Upper lobe of right lung (tissue), 1 donor: ENCODE results near the gene C2CD3. TPM values are rescaled to one million over a fixed set of nuclear protein-coding genes. Genes with fewer than 3 reads are reported as not detected.

Experiments used
- ATAC-seq: fragments of 200-7000 bp; cut with Tn5 transposase; one replicate; pipeline ENCODE4 v1.9.1; 2020; ENCODE audit warnings: mild to moderate bottlenecking, moderate library complexity
- DNase-seq: peaks from one replicate; pipeline ENCODE4 v3.0.0-alpha.2; 2020
- H3K27ac ChIP-seq: fragments of 200-600 bp; one replicate; pipeline ENCODE4 v1.8.0; 2022
- H3K27me3 ChIP-seq: fragments of 200-600 bp; one replicate; pipeline ENCODE4 v1.8.0; 2022; ENCODE audit warnings: mild to moderate bottlenecking
- H3K36me3 ChIP-seq: fragments of 200-600 bp; one replicate; pipeline ENCODE4 v1.8.0; 2022
- H3K4me1 ChIP-seq: fragments of 200-600 bp; one replicate; pipeline ENCODE4 v1.8.0; 2022
- H3K4me3 ChIP-seq: fragments of 200-600 bp; one replicate; pipeline ENCODE4 v1.8.0; 2022; ENCODE audit warnings: mild to moderate bottlenecking
- H3K9me3 ChIP-seq: fragments of 200-600 bp; one replicate; pipeline ENCODE4 v1.8.0; 2022
- intact Hi-C: fragments of 100-400 bp; cut with DNase I; formaldehyde crosslinking; loops from one replicate; pipeline ENCODE4 v1.11.0; 2022
- total RNA-seq: library from RNA; stranded (reverse); fragmentation: NEBNext Ultra II Directional; extraction: Animal tissue kit (Norgen Biotek cat#: 25700); gene quantifications from one replicate; pipeline ENCODE4 v1.2.1, GENCODE V29; 2021
- TF ChIP-seq, protein P1 (sequence below): fragments of 200-600 bp; IDR thresholded peaks from one replicate; pipeline ENCODE4 v1.8.0; 2022; ENCODE audit warnings: antibody characterized with exemption
- donor health status: DM: no; HTN: yes; CAD: no; lungs with severe emphysema.

Gene C2CD3
- total RNA-seq, 1 donor from 2014 or later: 26.8 TPM

DNA sequence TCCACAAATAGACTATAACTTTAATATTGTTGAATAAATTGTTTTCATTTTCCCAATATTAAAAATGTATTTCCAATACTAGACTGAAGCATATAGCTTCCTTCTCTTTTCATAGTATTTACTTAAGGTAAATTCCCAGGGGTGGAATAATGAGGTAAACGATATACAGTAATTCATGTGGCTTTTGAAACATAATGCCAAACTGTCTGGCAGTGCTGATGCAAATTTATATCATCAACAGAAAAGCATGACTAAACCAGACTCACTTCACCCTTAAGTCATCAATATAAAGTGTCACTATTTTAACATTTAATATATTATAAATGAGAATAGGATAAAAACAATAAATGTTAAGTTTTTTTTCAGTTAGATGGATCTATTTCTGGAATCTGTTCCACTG, 13.6 kb downstream of the C2CD3 start:
- Histone ChIP-seq H3K9me3 (no peaks in the 10 kb centered on the region), H3K4me3 (no peak overlapping the region), H3K4me1 (no peaks in the 10 kb centered on the region), H3K36me3 (peaks cover 9% of the 10 kb centered on the region), H3K27ac (no peak overlapping the region), H3K27me3 (no peaks in the 10 kb centered on the region)
- TF ChIP-seq, protein P1, sequence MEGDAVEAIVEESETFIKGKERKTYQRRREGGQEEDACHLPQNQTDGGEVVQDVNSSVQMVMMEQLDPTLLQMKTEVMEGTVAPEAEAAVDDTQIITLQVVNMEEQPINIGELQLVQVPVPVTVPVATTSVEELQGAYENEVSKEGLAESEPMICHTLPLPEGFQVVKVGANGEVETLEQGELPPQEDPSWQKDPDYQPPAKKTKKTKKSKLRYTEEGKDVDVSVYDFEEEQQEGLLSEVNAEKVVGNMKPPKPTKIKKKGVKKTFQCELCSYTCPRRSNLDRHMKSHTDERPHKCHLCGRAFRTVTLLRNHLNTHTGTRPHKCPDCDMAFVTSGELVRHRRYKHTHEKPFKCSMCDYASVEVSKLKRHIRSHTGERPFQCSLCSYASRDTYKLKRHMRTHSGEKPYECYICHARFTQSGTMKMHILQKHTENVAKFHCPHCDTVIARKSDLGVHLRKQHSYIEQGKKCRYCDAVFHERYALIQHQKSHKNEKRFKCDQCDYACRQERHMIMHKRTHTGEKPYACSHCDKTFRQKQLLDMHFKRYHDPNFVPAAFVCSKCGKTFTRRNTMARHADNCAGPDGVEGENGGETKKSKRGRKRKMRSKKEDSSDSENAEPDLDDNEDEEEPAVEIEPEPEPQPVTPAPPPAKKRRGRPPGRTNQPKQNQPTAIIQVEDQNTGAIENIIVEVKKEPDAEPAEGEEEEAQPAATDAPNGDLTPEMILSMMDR: no peak
- DNase-seq (no peak), ATAC-seq (no peak)
- intact Hi-C loops: no loop called here

DNA sequence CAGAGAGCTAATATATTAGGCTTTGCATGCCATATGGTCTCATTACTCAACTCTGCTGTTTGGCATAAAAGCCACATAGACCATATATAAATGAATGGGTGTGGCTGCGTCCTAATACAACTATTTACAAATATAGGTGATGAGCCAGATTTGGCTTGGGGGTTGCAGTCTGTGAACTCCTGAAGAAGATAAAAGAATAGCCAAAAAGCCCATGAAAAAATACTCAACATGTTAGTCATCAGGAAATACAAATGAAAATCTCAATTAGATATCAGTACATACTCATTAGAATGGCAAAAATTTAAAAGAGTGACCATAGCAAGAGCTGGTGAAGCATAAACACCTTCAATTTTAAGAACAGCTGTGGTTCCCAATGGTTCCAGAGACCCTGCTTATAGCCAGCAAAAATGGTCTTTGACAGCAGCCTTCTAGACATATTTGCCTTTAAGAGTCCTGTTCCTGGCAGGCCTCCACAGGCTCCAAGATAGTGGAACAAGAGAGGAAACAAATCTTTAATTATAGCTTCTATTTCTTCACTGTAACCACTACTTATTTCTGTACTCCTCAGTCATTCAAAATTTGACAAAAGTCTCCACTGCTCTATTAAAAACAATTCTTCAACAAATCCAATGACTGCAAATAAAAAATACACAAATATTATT, 16.1 kb downstream of the C2CD3 start:
- no peak for DNase-seq

DNA sequence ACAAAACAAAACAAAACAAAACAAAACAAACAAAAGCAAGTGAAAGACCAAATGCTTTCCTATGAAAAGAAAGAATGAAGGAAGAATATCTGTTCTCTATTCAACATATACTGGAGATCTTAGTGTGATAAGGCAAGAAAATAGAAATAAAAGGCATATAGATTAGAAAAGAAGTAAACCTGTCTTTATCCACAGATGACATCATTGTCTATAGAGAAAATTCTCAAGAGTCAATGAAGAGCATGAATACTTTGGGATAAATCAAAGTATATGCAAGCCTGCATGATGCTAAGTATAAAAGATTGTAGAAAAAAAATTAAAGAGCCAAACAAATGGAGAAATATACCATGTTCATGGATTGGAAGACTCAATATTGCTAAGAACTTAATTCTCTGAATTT, 17.6 kb downstream of the C2CD3 start:
- ATAC-seq (no peak), DNase-seq (no peak)
- peaks cover 9% of the 10 kb centered on the region for H3K36me3 ChIP-seq
- intact Hi-C loops: no loop called here
- H3K27me3 ChIP-seq: no peaks in the 10 kb centered on the region
- no peak overlapping the region for H3K4me3 ChIP-seq
- H3K9me3 ChIP-seq: no peaks in the 10 kb centered on the region
- H3K27ac ChIP-seq: no peak overlapping the region
- TF ChIP-seq, protein P1: no peak
- no peaks in the 10 kb centered on the region for H3K4me1 ChIP-seq

More for the DNA sequence above, 16.1 kb downstream of the C2CD3 start:
- no peaks in the 10 kb centered on the region for H3K4me1 ChIP-seq
- no peaks in the 10 kb centered on the region for H3K27me3 ChIP-seq
- intact Hi-C loops: no loop called here
- TF ChIP-seq, protein P1: no peak
- no peak for ATAC-seq
- no peak overlapping the region for H3K27ac ChIP-seq
- peaks cover 9% of the 10 kb centered on the region for H3K36me3 ChIP-seq
- no peaks in the 10 kb centered on the region for H3K9me3 ChIP-seq
- H3K4me3 ChIP-seq: no peak overlapping the region

DNA sequence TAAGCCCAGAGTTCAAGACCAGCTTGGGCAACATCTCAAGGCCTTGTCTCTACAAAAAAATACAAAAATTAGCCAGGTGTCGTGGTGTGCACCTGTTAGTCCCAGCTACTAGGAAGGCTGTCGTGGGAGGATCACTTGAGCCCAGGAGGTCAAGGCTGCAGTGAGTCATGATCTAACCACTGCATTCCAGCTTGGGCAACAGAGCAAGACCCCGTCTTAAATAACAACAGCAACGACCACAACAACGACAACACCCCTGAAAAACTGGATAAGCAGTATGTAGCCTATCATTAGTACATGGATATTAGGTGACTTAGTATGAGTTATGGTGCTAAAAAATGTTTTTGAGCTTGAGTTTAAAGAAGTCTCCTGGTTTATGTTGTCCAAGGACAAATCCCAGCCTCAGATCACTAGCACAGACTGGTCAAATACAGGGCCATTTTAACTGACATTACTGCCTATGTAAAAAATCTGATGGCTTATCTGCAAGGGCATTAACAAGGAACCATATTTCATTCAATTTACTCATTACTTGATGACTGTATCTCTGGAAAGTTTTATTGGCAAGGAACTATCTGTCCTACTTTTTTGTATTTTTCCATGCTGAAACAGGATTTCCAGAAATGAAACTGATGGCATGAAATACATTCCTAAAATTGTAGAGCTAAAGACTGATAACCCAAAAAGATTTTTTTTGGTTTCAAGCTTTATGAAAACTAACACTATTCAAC, 23.4 kb downstream of the C2CD3 start:
- Histone ChIP-seq H3K4me3 (no peak overlapping the region), H3K27me3 (no peaks in the 10 kb centered on the region), H3K4me1 (no peaks in the 10 kb centered on the region), H3K36me3 (no peaks in the 10 kb centered on the region), H3K27ac (no peak overlapping the region), H3K9me3 (no peaks in the 10 kb centered on the region)
- ATAC-seq (no peak), DNase-seq (no peak)
- intact Hi-C loops: no loop called here
- TF ChIP-seq, protein P1: no peak

DNA sequence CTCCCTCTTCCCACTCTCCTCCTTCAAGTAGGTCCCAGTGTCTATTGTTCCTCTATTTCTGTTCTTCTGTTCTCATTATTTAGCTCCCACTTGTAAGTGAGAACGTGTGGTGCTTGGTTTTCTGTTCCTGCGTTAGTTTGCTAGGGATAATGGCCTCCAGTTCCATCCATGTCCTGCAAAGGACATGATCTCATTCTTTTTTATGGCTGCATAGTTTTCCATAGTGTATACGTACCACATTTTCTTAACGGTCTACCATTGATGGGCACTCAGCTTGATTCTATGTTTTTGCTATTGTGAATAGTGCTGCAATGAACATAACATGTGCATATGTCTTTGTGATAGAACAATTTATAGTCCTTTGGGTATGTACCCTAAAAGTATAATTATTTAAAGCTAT, 26.2 kb downstream of the C2CD3 start:
- Histone ChIP-seq H3K27me3 (no peaks in the 10 kb centered on the region), H3K9me3 (no peaks in the 10 kb centered on the region), H3K4me3 (no peak overlapping the region), H3K4me1 (no peaks in the 10 kb centered on the region), H3K27ac (no peak overlapping the region), H3K36me3 (no peaks in the 10 kb centered on the region)
- DNase-seq (no peak), ATAC-seq (no peak)
- TF ChIP-seq, protein P1: no peak
- intact Hi-C loops: no loop called here
